Vein endothelial cell (primary cell): ENCODE data around the gene PARP1. TPM values are rescaled to one million over a fixed set of nuclear protein-coding genes. Genes with fewer than 3 reads are reported as not detected.

Experiments
- total RNA-seq: library from RNA; depleted of rRNA; stranded (reverse); fragments of >200 nt; gene quantifications from 2 replicates; pipeline ENCODE4 v1.2.3, GENCODE V29; 2012

Gene PARP1
- total RNA-seq = 76.4 and 118 TPM in 2 replicates

DNA sequence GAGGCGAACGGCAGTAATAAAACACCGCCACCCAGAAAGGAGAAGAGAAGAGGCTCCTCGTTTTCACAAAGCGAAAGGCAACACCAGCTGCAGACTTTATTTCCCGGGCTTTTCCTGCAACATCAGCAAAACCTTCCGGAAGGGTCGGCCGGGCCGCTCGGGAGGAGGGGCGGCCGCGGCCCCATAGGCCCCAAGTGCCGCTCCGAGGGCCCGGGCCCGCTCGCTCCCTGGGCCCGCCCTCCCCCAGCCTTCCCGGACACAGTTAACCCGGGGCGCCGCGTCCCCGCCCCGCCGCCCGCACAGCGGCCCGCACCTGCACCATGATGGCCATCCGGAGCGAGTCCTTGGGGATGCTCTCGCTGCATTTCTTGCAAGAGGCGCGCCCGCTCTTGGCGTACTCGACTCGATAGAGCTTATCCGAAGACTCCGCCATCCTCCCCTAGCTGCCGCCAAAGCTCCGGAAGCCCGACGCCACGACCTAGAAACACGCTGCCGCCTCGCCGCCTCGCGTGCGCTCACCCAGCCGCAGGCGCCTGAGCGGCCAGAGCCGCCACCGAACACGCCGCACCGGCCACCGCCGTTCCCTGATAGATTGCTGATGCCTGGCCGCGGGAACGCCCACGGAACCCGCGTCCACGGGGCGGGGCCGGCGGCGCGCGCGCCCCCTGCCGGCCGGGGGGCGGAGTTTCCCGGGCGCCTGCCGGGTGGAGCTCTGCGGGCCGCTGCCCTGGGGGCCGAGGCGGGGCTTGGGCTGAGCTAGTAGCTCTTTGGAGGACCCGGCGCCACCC, at the start of gene PARP1:
Gene PARP1 (minus strand): TSS at position 597 of the 788 bp plus-strand sequence. CDS start 164 bp downstream, at position 433.

Other genes with a start within 250 kb of the PARP1 start
- 36.3 and 38.7 TPM in 2 replicates for gene ACBD3, start 221.4 kb downstream of the PARP1 start, total RNA-seq
- 0.10 TPM in 1 of 2 replicates, not detected in the other for gene MIXL1, start 184.4 kb downstream of the PARP1 start, total RNA-seq
- 3.9 and 9.1 TPM in 2 replicates for gene LIN9, start 98.9 kb downstream of the PARP1 start, total RNA-seq
- under 0.01 TPM in 1 of 2 replicates, not detected in the other for gene STUM, start 140.7 kb upstream of the PARP1 start, total RNA-seq